ENCODE measurements around the gene ATP1A4. TPM values are rescaled to one million over a fixed set of nuclear protein-coding genes. Genes with fewer than 3 reads are reported as not detected.

Gene ATP1A4
- total and polyA plus RNA-seq, 2 of the 13 experiments (the other 11 are each of a cell fraction or from before 2014, with no cell fraction given) = not detected

GRCh38 chr1:160154790-160155189 lies 3.4 kb downstream of the ATP1A4 start:
- H3K4me3 ChIP-seq (replicated peaks in 1 of 3; ENCODE audit: insufficient read depth in 1 of 3, low read depth in 2 of 3, low read length in 3 of 3) = no peak overlapping the region
- H3K9me3 ChIP-seq (ENCODE audit: low read length) = no peaks in the 10 kb centered on the region
- no TSS peak for BruUV-seq (replicated peaks)
- DNase-seq (ENCODE audit: low spot score) = no peak
- no peaks in the 10 kb centered on the region; a peak in 2 of 5 replicates for H3K27me3 ChIP-seq (ENCODE audit: control insufficient read depth in 1 of 2, insufficient read depth in 2 of 2, low read length in 2 of 2)
- no peak for FAIRE-seq
- H3K79me2 ChIP-seq (ENCODE audit: insufficient read depth, low read length) = no peaks in the 10 kb centered on the region
- TF ChIP-seq ZBTB21 (CRISPR knock-in tag; IDR thresholded peaks at IDR 0.05) (no peak), SMYD3 (CRISPR knock-in tag; IDR thresholded peaks at IDR 0.05) (no peak), ARNT (IDR thresholded peaks at IDR 0.05) (no peak)
- H3K4me1 ChIP-seq (ENCODE audit: insufficient read depth, low read length) = 0 out of 2 replicates have a peak, but pooled peaks cover 21% of the 10 kb centered on the region
- intact Hi-C loops (cut with micrococcal nuclease; ENCODE audit: unreplicated experiment) (no loop called here), in situ Hi-C loops (cut with HindIII; ENCODE audit: extremely low pct_ligation_motif_present, low pct_unique_long_range_greater_than_20kb) (no loop called here)
- H3K27ac ChIP-seq (ENCODE audit: extremely low read length, insufficient read depth, low read length) = no peak overlapping the region
- CTCF ChIA-PET (ENCODE audit: low intra/inter-chr PET ratio, low total read pairs) = no interaction called here
- no peak overlapping the region for H2AFZ ChIP-seq (ENCODE audit: low read length)
- POLR2A ChIA-PET = no interaction called here
- no peak overlapping the region for H3K4me2 ChIP-seq (ENCODE audit: low read depth, low read length)
- no peaks in the 10 kb centered on the region for H4K20me1 ChIP-seq (ENCODE audit: insufficient read depth, low read length)
- no peak for ATAC-seq
- WGBS (ENCODE audit: low lambda C conversion rate) = 37% methylated on average over 3 of the region's 3 CpGs
- no peak overlapping the region for H3K9ac ChIP-seq (ENCODE audit: insufficient read depth, low read depth, low read length)
- H3K36me3 ChIP-seq (replicated peaks in 1 of 2; ENCODE audit: control insufficient read depth in 1 of 2, insufficient read depth in 2 of 2, low read length in 2 of 2) = no peaks in the 10 kb centered on the region

- DNase-seq (ENCODE audit: low spot score) (no peak), ATAC-seq (no peak), FAIRE-seq (no peak)
- intact Hi-C loops (cut with micrococcal nuclease; ENCODE audit: unreplicated experiment) = no loop called here
- Histone ChIP-seq H3K4me1 (ENCODE audit: insufficient read depth, low read length) (peaks cover 31% of the 10 kb centered on the region), H3K4me2 (ENCODE audit: low read depth, low read length) (no peak overlapping the region), H3K79me2 (ENCODE audit: insufficient read depth, low read length) (no peaks in the 10 kb centered on the region), H3K36me3 (replicated peaks in 1 of 2; ENCODE audit: control insufficient read depth in 1 of 2, insufficient read depth in 2 of 2, low read length in 2 of 2) (no peaks in the 10 kb centered on the region), H3K9me3 (ENCODE audit: low read length) (no peaks in the 10 kb centered on the region), H3K27ac (ENCODE audit: extremely low read length, insufficient read depth, low read length) (no peak overlapping the region), H3K9ac (ENCODE audit: insufficient read depth, low read depth, low read length) (no peak overlapping the region), H2AFZ (ENCODE audit: low read length) (no peak overlapping the region), H3K27me3 (ENCODE audit: control insufficient read depth in 1 of 2, insufficient read depth in 2 of 2, low read length in 2 of 2) (no peaks in the 10 kb centered on the region; a peak in 2 of 5 replicates), H3K4me3 (replicated peaks in 1 of 3; ENCODE audit: insufficient read depth in 1 of 3, low read depth in 2 of 3, low read length in 3 of 3) (no peak overlapping the region), H4K20me1 (ENCODE audit: insufficient read depth, low read length) (no peaks in the 10 kb centered on the region)
- POLR2A ChIA-PET = no interaction called here
- CTCF ChIA-PET (ENCODE audit: low intra/inter-chr PET ratio, low total read pairs) = no interaction called here
- WGBS (ENCODE audit: low lambda C conversion rate) = 39% methylated on average over 5 of the region's 5 CpGs
- BruUV-seq (replicated peaks) = no TSS peak
- in situ Hi-C loops (cut with HindIII; ENCODE audit: extremely low pct_ligation_motif_present, low pct_unique_long_range_greater_than_20kb) = no loop called here
- TF ChIP-seq ZBTB33 (CRISPR knock-in tag; IDR thresholded peaks at IDR 0.05) (no peak), TGIF2 (CRISPR knock-in tag; IDR thresholded peaks at IDR 0.05) (no peak), ZNF563 (CRISPR knock-in tag; IDR thresholded peaks at IDR 0.05) (no peak), ZKSCAN8 (CRISPR knock-in tag; IDR thresholded peaks at IDR 0.05; ENCODE audit: borderline replicate concordance) (no peak), HMG20B (CRISPR knock-in tag; conservative IDR thresholded peaks at IDR 0.05) (no peak), ZNF83 (CRISPR knock-in tag; IDR thresholded peaks at IDR 0.05; ENCODE audit: borderline replicate concordance) (no peak), ELF4 (CRISPR knock-in tag; IDR thresholded peaks at IDR 0.05; ENCODE audit: borderline replicate concordance) (no peak), ATF6 (CRISPR knock-in tag; conservative IDR thresholded peaks at IDR 0.05) (no peak), CBX2 (IDR thresholded peaks at IDR 0.05; ENCODE audit: low read depth, low read length) (no peak), CBX2 (CRISPR knock-in tag; IDR thresholded peaks at IDR 0.05; ENCODE audit: low read depth) (no peak), ZNF839 (CRISPR knock-in tag; IDR thresholded peaks at IDR 0.05; ENCODE audit: borderline replicate concordance) (no peak), CENPBD1 (CRISPR knock-in tag; IDR thresholded peaks at IDR 0.05; ENCODE audit: borderline replicate concordance, low read depth) (no peak), ZNF678 (CRISPR knock-in tag; IDR thresholded peaks at IDR 0.05) (no peak), MEIS2 (CRISPR knock-in tag; IDR thresholded peaks at IDR 0.05) (no peak)
These were observed 5.0 kb downstream of the ATP1A4 start for GRCh38 chr1:160156361-160156760.

Data from HepG2 (cell line).